ENCODE data around the gene AMOTL1.
"Not testable (repeated sequence)": the region's sequence is repeated elsewhere in the genome, so short reads cannot be mapped to it uniquely, and the experiment has no call there.

Gene AMOTL1

GRCh38 chr11:94794287-94795168 is 26.4 kb downstream of the AMOTL1 start:
- DNase-seq (ENCODE audit: low read depth), result no peak

DNA sequence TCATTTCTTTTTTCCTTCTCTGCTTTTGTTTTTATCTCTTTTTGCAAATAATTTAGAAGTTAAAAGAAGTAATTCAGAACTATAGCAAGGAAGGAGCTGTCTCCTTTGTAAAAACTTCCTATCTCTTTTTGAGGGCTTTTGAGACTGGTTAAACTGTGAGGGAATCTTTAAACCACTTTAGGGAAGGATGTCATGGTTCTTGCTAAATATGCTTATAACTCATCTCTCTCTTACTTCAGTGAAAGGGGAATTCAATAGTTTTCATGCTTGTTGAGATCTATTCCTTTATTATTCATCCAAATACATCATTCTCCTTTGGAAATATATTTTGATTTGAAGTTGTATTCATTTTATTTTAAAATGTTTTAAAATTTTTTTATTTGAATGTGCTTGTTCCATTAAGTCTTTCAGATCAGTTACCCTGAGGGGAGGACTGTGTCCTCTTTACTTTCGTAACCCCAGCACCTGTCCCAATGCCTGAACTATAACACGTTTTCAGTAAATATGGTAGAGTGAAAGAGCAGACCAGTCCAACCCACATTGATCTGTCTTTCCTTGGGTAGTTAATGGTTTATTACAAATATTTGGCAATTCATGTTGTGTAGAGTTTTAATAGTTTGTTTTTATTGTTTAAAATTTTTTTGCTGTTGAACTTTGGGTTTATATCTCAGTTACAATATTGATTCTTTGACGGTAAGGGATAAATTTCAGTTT is 27.5 kb downstream of the AMOTL1 start:
- no peak for DNase-seq (ENCODE audit: low read depth)

GRCh38 chr11:94796190-94796580 is 28.0 kb downstream of the AMOTL1 start:
- DNase-seq (ENCODE audit: low read depth), result no peak

DNA sequence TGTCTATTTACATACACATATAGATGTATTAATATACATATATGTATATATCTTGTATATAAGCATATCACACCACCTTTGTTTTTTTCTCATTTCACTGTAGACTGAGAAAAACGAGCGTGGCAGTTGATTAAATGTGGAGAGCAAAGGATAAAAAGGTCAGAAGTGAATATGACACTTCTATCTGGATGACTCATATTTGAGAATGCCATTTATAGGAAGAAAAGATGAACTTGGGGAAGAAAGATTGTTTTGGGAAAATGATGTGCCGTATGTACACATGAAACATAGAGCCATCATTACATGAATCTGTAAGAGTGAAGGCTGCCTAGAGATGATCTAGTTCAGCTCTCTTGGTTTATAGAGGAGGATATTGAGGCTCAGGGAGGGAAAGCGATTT is 28.7 kb downstream of the AMOTL1 start:
- DNase-seq (ENCODE audit: low read depth), result no peak

GRCh38 chr11:94799726-94800125 is 31.6 kb downstream of the AMOTL1 start:
- DNase-seq (ENCODE audit: low read depth), result no peak

- DNase-seq (ENCODE audit: low read depth), result no peak
These were observed 32.3 kb downstream of the AMOTL1 start for GRCh38 chr11:94800414-94800813.

DNA sequence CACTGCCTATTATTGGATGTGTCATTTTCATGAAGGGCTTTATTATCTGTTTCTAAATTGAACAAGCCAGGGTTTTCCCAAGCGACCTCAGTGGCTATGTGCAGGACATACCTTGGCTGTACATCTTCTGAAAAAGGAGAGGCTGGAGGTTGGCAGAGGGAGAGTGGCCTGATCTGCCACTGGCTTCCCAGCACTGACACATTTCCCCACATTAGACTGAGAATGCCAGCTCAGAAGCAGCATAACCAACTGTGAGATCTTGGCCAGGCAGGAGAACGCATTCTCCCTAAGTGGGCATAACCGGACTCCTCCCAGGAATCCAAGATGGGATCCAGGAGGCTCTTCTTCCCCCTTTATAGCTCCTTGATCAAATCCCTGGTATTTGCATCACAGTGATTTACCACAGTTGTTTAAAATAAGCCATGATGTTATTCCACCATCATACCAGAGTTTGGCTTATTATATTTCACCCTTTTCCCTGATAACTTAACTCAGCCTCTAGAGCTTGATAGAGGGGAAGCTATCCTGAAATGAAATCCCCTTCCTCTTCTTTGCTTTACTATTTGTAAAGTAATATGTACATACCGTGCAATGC is 33.8 kb downstream of the AMOTL1 start:
- no peak for DNase-seq (ENCODE audit: low read depth)

GRCh38 chr11:94802501-94802900 is 34.3 kb downstream of the AMOTL1 start:
- DNase-seq (ENCODE audit: low read depth), result no peak

GRCh38 chr11:94803491-94803890 is 35.3 kb downstream of the AMOTL1 start:
- no peak for DNase-seq (ENCODE audit: low read depth)

DNA sequence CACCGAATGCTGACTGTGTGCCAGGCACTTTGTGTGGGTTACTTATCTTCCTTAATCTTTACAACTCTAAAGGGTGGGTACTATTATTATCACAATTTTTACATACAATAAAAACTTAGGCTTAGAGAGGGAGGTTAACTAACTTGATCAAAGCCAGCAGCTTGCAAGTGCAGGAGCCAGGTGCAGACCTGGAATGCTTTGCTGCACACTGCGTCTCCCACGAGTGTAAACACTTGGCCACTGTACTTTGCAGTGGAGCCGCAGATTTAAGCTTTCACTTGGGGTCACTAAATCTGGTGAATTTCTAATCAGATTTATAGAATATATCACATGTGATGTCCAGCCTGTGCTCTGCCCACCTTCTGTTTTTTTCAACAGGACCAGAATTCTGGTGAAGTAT is 36.7 kb downstream of the AMOTL1 start:
- no peak for DNase-seq (ENCODE audit: low read depth)

DNA sequence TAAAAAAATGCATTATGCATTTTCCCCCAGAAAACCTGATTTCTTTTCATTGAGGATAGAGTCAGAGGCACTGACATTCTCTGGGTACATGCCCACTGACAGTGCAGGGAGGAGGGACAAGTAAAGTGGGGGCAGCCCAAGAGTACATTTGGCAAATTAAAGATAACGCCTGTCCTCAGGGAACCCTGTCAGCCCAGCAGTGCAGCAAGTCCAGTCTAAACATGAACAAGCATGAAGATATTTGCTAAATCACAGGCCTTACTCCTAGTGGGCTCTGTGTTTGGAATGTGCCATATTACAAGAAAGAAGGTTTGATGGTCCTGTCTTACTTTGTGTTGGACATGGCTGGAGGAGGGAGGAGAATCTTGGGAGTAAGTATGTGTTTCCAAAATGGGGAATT is 37.9 kb downstream of the AMOTL1 start:
- no peak for DNase-seq (ENCODE audit: low read depth)

DNA sequence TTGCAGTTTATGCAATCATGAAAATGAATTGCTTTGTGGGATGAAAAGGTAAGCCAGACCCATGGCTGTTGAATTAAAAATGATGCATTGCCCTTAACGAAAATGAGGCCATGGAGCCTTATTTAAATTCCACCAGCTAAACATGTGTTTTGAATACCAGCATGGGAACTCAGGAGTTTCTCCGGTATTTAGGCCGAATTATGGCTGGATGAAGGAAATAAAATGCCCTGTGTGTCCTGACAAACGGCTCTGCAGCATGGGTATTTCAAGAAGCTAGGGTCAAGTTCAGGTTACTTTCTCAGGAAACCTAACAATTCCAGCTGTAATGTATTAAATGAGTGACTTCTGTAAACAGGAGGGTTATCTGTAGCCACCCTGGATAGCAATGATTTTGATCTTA is 38.3 kb downstream of the AMOTL1 start:
- no peak for DNase-seq (ENCODE audit: low read depth)

DNA sequence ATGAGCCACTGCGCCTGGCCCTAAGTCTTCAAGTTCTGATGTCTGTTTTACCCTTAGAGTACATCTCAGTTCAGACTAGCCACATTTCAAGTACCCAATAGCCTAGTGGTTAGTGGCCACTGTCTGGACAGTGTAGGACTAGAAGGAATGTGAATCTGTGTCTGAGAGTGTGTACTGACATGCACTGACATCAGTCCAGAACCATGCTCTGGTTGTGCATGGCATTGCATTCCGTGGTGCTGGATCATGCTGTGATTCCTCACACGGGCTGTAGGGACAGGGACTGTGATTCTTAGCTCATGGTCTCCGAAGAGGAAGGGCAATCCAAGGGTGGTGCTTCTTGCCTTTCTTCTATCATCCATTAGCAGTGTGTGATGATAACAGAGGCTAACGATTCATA is 41.1 kb downstream of the AMOTL1 start:
- no peak for DNase-seq (ENCODE audit: low read depth)

DNA sequence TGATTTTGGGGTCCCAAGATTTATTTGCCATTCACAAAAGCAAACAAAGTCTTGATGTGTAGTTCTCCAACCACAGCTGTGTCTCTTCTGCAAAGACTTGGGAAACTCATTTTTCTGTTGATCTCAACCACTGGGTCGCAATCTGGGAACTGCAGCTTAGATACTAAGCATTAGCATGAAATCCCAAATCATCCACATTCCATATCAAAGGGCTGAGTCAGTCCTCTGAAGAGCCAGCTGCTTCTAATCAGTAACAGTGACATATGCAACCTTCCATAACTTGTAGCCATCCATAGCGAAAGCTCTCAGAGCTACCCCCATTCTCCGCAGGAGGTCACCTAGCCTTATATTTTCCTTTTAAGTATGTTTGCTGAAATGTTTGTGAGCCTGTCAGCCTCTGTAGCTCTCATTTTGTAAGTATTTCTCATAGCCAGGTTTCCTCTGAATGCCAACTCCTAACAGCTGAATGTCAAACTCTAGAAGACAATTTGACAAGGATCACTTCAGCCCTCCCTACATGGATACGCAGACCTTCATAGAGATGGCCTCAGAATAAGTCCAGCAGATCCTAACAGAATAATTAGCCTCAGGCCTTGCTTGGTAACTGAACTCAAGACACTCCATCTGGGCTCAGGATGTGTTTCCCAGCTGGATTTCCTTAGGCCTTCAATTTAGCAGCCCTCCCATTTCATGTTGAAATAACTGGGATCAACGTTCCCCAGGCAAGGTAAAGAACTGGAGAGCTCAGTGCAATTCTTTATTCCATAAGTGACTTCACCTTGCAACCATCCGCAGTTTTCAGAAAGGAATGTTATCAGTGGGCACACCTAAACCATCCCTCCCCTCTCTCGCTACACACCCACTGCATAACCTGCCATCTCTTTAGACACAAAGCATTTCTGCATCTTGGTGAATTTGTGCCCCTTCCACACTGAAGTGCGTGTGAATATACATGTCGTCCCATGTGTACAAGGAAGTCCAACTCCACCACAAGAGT is 44.9 kb downstream of the AMOTL1 start:
- not testable (repeated sequence) for DNase-seq (ENCODE audit: low read depth)

GRCh38 chr11:94814272-94814976 is 46.3 kb downstream of the AMOTL1 start:
- DNase-seq (ENCODE audit: low read depth), result no peak

GRCh38 chr11:94815705-94816344 is 47.7 kb downstream of the AMOTL1 start:
- DNase-seq (ENCODE audit: low read depth), result no peak

- no peak for DNase-seq (ENCODE audit: low read depth)
These were observed 52.3 kb downstream of the AMOTL1 start for GRCh38 chr11:94820480-94820879.

DNA sequence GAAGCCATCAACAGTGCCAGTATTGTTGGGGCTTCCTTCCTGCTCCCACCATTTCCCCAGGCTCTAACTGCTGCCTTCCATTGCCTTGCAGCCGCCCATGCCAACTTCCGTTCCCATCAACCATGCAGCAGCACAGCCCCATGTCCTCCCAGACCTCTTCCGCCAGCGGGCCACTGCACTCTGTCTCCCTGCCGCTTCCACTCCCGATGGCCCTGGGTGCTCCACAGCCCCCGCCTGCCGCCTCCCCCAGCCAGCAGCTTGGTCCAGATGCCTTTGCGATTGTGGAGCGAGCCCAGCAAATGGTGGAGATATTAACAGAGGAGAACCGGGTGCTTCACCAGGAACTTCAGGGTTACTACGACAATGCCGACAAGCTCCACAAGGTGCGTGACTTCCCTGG is 53.3 kb downstream of the AMOTL1 start:
- DNase-seq (ENCODE audit: low read depth), result no peak

DNA sequence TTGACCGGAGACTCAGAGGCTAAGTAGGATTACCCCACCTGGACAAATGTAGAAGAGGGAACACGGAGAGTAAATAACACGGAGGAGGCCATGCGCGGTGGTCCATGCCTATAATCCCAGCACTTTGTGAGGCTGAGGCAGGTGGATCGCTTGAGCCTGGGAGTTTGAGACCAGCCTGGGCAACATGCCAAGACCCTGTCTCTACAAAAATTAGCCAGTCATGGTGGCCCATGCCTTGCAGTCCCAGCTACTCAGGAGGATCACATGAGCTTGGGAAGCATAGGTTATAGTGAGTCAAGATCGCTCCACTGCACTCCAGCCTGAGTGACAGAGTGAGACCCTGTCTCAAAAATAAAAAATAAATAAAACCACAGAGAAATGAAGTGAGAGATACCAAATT is 53.9 kb downstream of the AMOTL1 start:
- no peak for DNase-seq (ENCODE audit: low read depth)

DNA sequence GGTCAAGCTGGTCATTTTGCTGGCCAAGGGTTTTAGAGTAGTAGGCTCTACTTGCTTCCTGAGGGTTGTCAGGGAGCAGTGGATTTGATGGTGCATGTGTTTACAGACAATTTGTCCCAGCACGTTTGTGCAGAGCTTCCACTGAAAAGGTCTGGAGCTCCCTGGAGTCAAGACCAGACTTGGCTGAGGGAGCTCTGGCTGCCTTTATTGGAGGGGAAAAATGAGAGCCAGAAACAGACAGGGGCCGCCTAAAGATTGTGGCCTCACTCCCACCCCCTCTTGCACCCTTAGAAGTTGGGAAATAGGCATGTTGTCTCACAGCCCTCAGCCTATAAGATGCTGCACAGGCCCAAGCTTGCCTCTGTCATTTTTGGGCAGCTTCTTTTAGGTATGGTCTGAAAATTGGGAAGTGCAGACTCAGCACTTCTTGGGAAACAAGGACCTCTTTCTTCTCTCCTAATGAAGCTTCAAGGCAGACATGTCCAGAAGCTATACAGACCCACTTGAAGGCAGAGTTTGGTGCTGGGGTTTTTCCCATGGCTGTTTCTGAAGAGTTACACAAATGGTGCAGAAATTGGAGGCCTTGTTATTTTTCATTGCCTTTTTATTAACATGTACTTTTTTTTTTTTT is 55.1 kb downstream of the AMOTL1 start:
- DNase-seq (ENCODE audit: low read depth), result no peak
